IMR-90 (cell line): ENCODE results near the gene AKT2. TPM values are rescaled to one million over a fixed set of nuclear protein-coding genes. Genes with fewer than 3 reads are reported as not detected.

ENCODE experiments used
- ATAC-seq: fragments of 200-7000 bp; cut with Tn5 transposase; 2 replicates; pipeline ENCODE4 v1.9.1; 2020; ENCODE audit warnings: low read depth, mild to moderate bottlenecking, moderate library complexity
- BruUV-seq: library from RNA; stranded (reverse); fragments of 400-500 nt; replicated peaks from 2 replicates; lab custom pipeline; 2021; lab: Mats Ljungman, UMichigan
- CTCF ChIA-PET: fragments of 300-600 bp; formaldehyde crosslinking; extraction: SDS; loops from one replicate; lab custom pipeline; 2021; ENCODE audit warnings: antibody characterized with exemption; lab: Yijun Ruan, JAX
- POLR2A ChIA-PET: fragments of 300-600 bp; sonication (Branson Sonifier 250); formaldehyde crosslinking; loops from one replicate; lab custom pipeline; 2022; ENCODE audit warnings: antibody characterized with exemption; ENCODE audit not compliant: unreplicated experiment; lab: Charles Lee
- DNase-seq: peaks from one replicate; pipeline ENCODE4 v3.0.0; 2013
- H2AFZ ChIP-seq: replicated peaks from 2 replicates; pipeline ENCODE3; 2013; ENCODE audit warnings: low read length, mild to moderate bottlenecking; ENCODE audit not compliant: poor library complexity
- H2AK5ac ChIP-seq: 2 replicates; pipeline ENCODE4 v1.6.1; 2013; ENCODE audit warnings: low read depth, low read length, inconsistent platforms
- H2AK9ac ChIP-seq: replicated peaks from 2 replicates; pipeline ENCODE3; 2013; ENCODE audit warnings: mild to moderate bottlenecking, low read depth, low read length, moderate library complexity; ENCODE audit not compliant: poor library complexity
- H2BK120ac ChIP-seq: 2 replicates; pipeline ENCODE4 v1.6.1; 2013; ENCODE audit warnings: low read depth, low read length, inconsistent platforms
- H2BK15ac ChIP-seq: 3 replicates; pipeline ENCODE4 v1.6.1; 2013; ENCODE audit warnings: low read depth, low read length, inconsistent platforms
- H2BK20ac ChIP-seq: 2 replicates; pipeline ENCODE4 v1.6.1; 2013; ENCODE audit warnings: low read depth, mild to moderate bottlenecking, inconsistent platforms, low read length, moderate library complexity
- H2BK5ac ChIP-seq: 2 replicates; pipeline ENCODE4 v1.6.1; 2013; ENCODE audit warnings: mild to moderate bottlenecking, low read depth, low read length, inconsistent platforms; ENCODE audit not compliant: poor library complexity, severe bottlenecking
- H3K14ac ChIP-seq: replicated peaks from 2 replicates; pipeline ENCODE4 v1.6.1; 2013; ENCODE audit warnings: low read depth, low read length, inconsistent platforms
- H3K18ac ChIP-seq: 2 replicates; pipeline ENCODE4 v1.6.1; 2013; ENCODE audit warnings: low read depth, low read length, control low read depth
- H3K23ac ChIP-seq: 2 replicates; pipeline ENCODE4 v1.6.1; 2013; ENCODE audit warnings: low read depth, low read length, inconsistent platforms
- H3K27ac ChIP-seq: 2 replicates; pipeline ENCODE4 v1.5.1; 2013; ENCODE audit warnings: mild to moderate bottlenecking, control low read depth, low read length; ENCODE audit not compliant: insufficient read depth
- H3K27me3 ChIP-seq: 2 replicates; pipeline ENCODE4 v1.6.1; 2013; ENCODE audit warnings: low read length; ENCODE audit not compliant: control insufficient read depth, insufficient read depth
- H3K36me3 ChIP-seq: 2 replicates; pipeline ENCODE4 v1.6.1; 2013; ENCODE audit warnings: low read length, mixed read lengths; ENCODE audit not compliant: control insufficient read depth, insufficient read depth
- H3K4ac ChIP-seq: 2 replicates; pipeline ENCODE4 v1.6.1; 2013; ENCODE audit warnings: low read depth, low read length, inconsistent platforms
- H3K4me1 ChIP-seq: 2 replicates; pipeline ENCODE4 v1.6.1; 2013; ENCODE audit warnings: low read length, mixed read lengths; ENCODE audit not compliant: control insufficient read depth, insufficient read depth
- H3K4me2 ChIP-seq: 2 replicates; pipeline ENCODE4 v1.6.1; 2013; ENCODE audit warnings: low read depth, mild to moderate bottlenecking, control low read depth, low read length, moderate library complexity
- H3K4me3 ChIP-seq: 2 replicates; pipeline ENCODE4 v1.5.1; 2013; ENCODE audit warnings: low read depth, mild to moderate bottlenecking, control low read depth, low read length, moderate library complexity; ENCODE audit not compliant: insufficient read depth
- H3K56ac ChIP-seq: 2 replicates; pipeline ENCODE4 v1.6.1; 2013; ENCODE audit warnings: low read length, inconsistent platforms; ENCODE audit not compliant: insufficient read depth; ENCODE audit errors: extremely low read depth
- H3K79me1 ChIP-seq, 2 experiments: 2 replicates each; pipeline ENCODE4 v1.6.1; 2013; ENCODE audit warnings: low read length in 2 of 2, inconsistent platforms in 1 of 2, low read depth in 1 of 2
- H3K9ac ChIP-seq: 2 replicates; pipeline ENCODE4 v1.6.1; 2013; ENCODE audit warnings: low read depth, low read length, control low read depth
- H3K9me1 ChIP-seq: 2 replicates; pipeline ENCODE4 v1.6.1; 2013; ENCODE audit warnings: low read length, inconsistent platforms; ENCODE audit not compliant: insufficient read depth
- H3K9me3 ChIP-seq: 2 replicates; pipeline ENCODE4 v1.6.1; 2013; ENCODE audit warnings: low read length; ENCODE audit not compliant: control insufficient read depth, insufficient read depth
- H4K20me1 ChIP-seq: 2 replicates; pipeline ENCODE4 v1.6.1; 2013; ENCODE audit warnings: low read length, inconsistent platforms; ENCODE audit not compliant: insufficient read depth
- H4K5ac ChIP-seq: 2 replicates; pipeline ENCODE4 v1.6.1; 2013; ENCODE audit warnings: mild to moderate bottlenecking, low read depth, low read length, control low read depth
- H4K8ac ChIP-seq, 2 experiments: 2 replicates each; pipeline ENCODE4 v1.6.1; 2013; ENCODE audit warnings: low read depth in 2 of 2, low read length in 2 of 2, control low read depth in 1 of 2, inconsistent platforms in 1 of 2
- H4K91ac ChIP-seq: 2 replicates; pipeline ENCODE4 v1.6.1; 2013; ENCODE audit warnings: low read depth, low read length, inconsistent platforms; ENCODE audit not compliant: insufficient read depth
- BHLHE40 ChIP-seq: fragments of 150-350 bp; IDR thresholded peaks from 2 replicates; pipeline ENCODE4 v1.6.1; 2016; ENCODE audit warnings: mild to moderate bottlenecking, low read depth, low read length
- CEBPB ChIP-seq: IDR thresholded peaks from 2 replicates; pipeline ENCODE4 v1.6.1; 2012; ENCODE audit warnings: low read depth, low read length, improper control_type of control experiment
- CHD1 ChIP-seq: IDR thresholded peaks from 2 replicates; pipeline ENCODE4 v1.6.1; 2012; ENCODE audit warnings: low read depth, low read length, improper control_type of control experiment
- FOS ChIP-seq: fragments of 150-350 bp; IDR thresholded peaks from 2 replicates; pipeline ENCODE4 v1.6.1; 2016; ENCODE audit warnings: low read depth, low read length
- MAFK ChIP-seq: IDR thresholded peaks from 2 replicates; pipeline ENCODE4 v1.6.1; 2012; ENCODE audit warnings: low read depth, low read length, improper control_type of control experiment
- MAZ ChIP-seq: IDR thresholded peaks from 2 replicates; pipeline ENCODE4 v1.6.1; 2012; ENCODE audit warnings: low read depth, mild to moderate bottlenecking, low read length, improper control_type of control experiment, moderate library complexity, borderline replicate concordance
- MXI1 ChIP-seq: IDR thresholded peaks from 2 replicates; pipeline ENCODE4 v1.6.1; 2012; ENCODE audit warnings: low read depth, mild to moderate bottlenecking, low read length, moderate library complexity, borderline replicate concordance
- NFE2L2 ChIP-seq: fragments of 150-350 bp; IDR thresholded peaks from 2 replicates; pipeline ENCODE4 v1.6.1; 2016; ENCODE audit warnings: low read depth, mild to moderate bottlenecking, low read length
- POLR2A ChIP-seq: IDR thresholded peaks from 2 replicates; pipeline ENCODE4 v1.6.1; 2012; ENCODE audit warnings: mild to moderate bottlenecking, low read depth, low read length
- RAD21 ChIP-seq: IDR thresholded peaks from 2 replicates; pipeline ENCODE4 v1.6.1; 2012; ENCODE audit warnings: low read length, improper control_type of control experiment
- RCOR1 ChIP-seq: IDR thresholded peaks from 2 replicates; pipeline ENCODE4 v1.6.1; 2012; ENCODE audit warnings: mild to moderate bottlenecking, low read length, improper control_type of control experiment; ENCODE audit not compliant: insufficient replicate concordance
- RFX5 ChIP-seq: IDR thresholded peaks from 2 replicates; pipeline ENCODE4 v1.8.0; 2012; ENCODE audit warnings: low read depth, mild to moderate bottlenecking, low read length, moderate library complexity
- SMC3 ChIP-seq: fragments of 150-350 bp; IDR thresholded peaks from 2 replicates; pipeline ENCODE4 v1.6.1; 2016; ENCODE audit warnings: low read depth, mild to moderate bottlenecking, antibody characterized with exemption, low read length, moderate library complexity
- WGBS, 2 experiments: methylation state at CpG; one replicate each; pipeline versions ENCODE4 v1.1.5 to v1.1.7; 2013; ENCODE audit warnings: missing lambda C conversion rate in 2 of 2; ENCODE audit not compliant: insufficient read length in 1 of 2; ENCODE audit errors: extremely low coverage in 2 of 2; 5-methylcytosine and 5-hydroxymethylcytosine counted together
- dilution Hi-C: fragments of 300-500 bp; cut with HindIII; formaldehyde crosslinking; loops from one replicate; pipeline ENCODE4 v1.14.3; 2018; ENCODE audit warnings: low sequenced_read_pairs; ENCODE audit not compliant: unreplicated experiment
- in situ Hi-C: fragments of 300-500 bp; cut with MboI; formaldehyde crosslinking; loops from 3 replicates; pipeline ENCODE4 v1.14.3; 2019; ENCODE audit warnings: low sequenced_read_pairs, inconsistent platforms, mixed read lengths
- intact Hi-C: fragments of 100-400 bp; cut with micrococcal nuclease; formaldehyde crosslinking; loops from 2 replicates; pipeline ENCODE4 v1.10.0; 2022
- polyA plus RNA-seq, 3 experiments: library from polyadenylated mRNA; depleted of rRNA; stranded (reverse); fragments of >200 nt; gene quantifications; 2 replicates each; pipeline ENCODE4 v1.2.3, GENCODE V29; 2012; ENCODE audit warnings: low replicate concordance in 1 of 3
- total RNA-seq: library from RNA; depleted of rRNA; stranded (reverse); fragments of >200 nt; gene quantifications from 2 replicates; pipeline ENCODE4 v1.2.3, GENCODE V29; 2012
- TF ChIP-seq, protein P1 (sequence below): fragments of 150-350 bp; IDR thresholded peaks from 2 replicates; pipeline ENCODE4 v1.6.1; 2016; ENCODE audit warnings: low read depth, mild to moderate bottlenecking, low read length, moderate library complexity, borderline replicate concordance
- TF ChIP-seq, protein P2 (sequence below): conservative IDR thresholded peaks from 2 replicates; pipeline ENCODE4 v1.5.1; 2012; ENCODE audit warnings: mild to moderate bottlenecking, low read depth, low read length, improper control_type of control experiment
- TF ChIP-seq, protein P3 (sequence below): fragments of 150-350 bp; IDR thresholded peaks from 2 replicates; pipeline ENCODE4 v1.6.1; 2017; ENCODE audit warnings: mild to moderate bottlenecking, antibody characterized with exemption, low read length, low read depth

AKT2 gene
- total and polyA plus RNA-seq, 2 of the 4 experiments (the other 2 are of a cell fraction), result 61.5 to 104 TPM

DNA sequence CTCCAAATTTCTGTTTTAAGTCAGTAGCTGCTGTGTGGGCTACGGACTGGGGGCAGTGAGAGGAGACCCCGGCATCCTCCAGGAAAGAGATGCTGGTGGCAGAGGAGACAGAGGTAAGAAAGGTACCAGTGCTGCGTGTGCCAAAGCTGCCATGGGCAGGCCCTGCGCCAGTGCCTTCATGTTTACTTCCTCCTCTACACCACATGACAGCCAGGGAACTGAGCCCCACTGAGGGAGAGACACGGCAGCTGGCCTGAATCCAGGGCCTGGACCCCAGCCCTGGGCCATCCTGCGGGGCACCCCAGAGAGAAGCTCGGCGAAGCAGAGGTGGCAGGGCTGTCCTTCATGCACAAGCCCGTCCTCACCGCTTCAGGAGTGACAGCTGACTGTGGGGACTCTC is 35.9 kb downstream of the AKT2 start:
- Histone ChIP-seq H4K91ac (no peak overlapping the region), H3K4me1 (no peaks in the 10 kb centered on the region), H4K20me1 (peaks cover 32% of the 10 kb centered on the region), H3K9ac (no peak overlapping the region), H2BK15ac (no peak overlapping the region), H2BK20ac (no peak overlapping the region), H2AK5ac (no peak overlapping the region), H3K27ac (no peak overlapping the region), H3K18ac (no peak overlapping the region), H2BK5ac (no peak overlapping the region), H3K23ac (no peak overlapping the region), H3K4ac (no peak overlapping the region), H2BK120ac (no peak overlapping the region), H4K5ac (no peak overlapping the region), H4K8ac (no peak overlapping the region), H2AFZ (no peak overlapping the region), H3K36me3 (peaks cover 19% of the 10 kb centered on the region), H3K14ac (no peak overlapping the region), H3K4me2 (no peak overlapping the region), H3K9me1 (peaks cover 16% of the 10 kb centered on the region; the same call in 1 of the 2 replicates), H3K4me3 (no peak overlapping the region), H3K9me3 (no peaks in the 10 kb centered on the region), H3K79me1 (peaks cover 38 to 79% of the 10 kb centered on the region in 2 experiments), H3K56ac (no peak overlapping the region), H3K27me3 (no peaks in the 10 kb centered on the region), H2AK9ac (peak overlapping the region; percentile 39)
- dilution Hi-C loops (no loop called here), in situ Hi-C loops (no loop called here), intact Hi-C loops (no loop called here)
- TF ChIP-seq, protein P1, sequence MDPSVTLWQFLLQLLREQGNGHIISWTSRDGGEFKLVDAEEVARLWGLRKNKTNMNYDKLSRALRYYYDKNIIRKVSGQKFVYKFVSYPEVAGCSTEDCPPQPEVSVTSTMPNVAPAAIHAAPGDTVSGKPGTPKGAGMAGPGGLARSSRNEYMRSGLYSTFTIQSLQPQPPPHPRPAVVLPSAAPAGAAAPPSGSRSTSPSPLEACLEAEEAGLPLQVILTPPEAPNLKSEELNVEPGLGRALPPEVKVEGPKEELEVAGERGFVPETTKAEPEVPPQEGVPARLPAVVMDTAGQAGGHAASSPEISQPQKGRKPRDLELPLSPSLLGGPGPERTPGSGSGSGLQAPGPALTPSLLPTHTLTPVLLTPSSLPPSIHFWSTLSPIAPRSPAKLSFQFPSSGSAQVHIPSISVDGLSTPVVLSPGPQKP, result no peak
- TF ChIP-seq RFX5 (no peak), BHLHE40 (no peak), FOS (no peak), CEBPB (no peak), CHD1 (no peak), NFE2L2 (no peak), POLR2A (no peak), MAFK (no peak), MXI1 (no peak), RCOR1 (no peak), SMC3 (no peak), MAZ (no peak), RAD21 (no peak)
- TF ChIP-seq, protein P2, sequence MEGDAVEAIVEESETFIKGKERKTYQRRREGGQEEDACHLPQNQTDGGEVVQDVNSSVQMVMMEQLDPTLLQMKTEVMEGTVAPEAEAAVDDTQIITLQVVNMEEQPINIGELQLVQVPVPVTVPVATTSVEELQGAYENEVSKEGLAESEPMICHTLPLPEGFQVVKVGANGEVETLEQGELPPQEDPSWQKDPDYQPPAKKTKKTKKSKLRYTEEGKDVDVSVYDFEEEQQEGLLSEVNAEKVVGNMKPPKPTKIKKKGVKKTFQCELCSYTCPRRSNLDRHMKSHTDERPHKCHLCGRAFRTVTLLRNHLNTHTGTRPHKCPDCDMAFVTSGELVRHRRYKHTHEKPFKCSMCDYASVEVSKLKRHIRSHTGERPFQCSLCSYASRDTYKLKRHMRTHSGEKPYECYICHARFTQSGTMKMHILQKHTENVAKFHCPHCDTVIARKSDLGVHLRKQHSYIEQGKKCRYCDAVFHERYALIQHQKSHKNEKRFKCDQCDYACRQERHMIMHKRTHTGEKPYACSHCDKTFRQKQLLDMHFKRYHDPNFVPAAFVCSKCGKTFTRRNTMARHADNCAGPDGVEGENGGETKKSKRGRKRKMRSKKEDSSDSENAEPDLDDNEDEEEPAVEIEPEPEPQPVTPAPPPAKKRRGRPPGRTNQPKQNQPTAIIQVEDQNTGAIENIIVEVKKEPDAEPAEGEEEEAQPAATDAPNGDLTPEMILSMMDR, result no peak
- TF ChIP-seq, protein P3, sequence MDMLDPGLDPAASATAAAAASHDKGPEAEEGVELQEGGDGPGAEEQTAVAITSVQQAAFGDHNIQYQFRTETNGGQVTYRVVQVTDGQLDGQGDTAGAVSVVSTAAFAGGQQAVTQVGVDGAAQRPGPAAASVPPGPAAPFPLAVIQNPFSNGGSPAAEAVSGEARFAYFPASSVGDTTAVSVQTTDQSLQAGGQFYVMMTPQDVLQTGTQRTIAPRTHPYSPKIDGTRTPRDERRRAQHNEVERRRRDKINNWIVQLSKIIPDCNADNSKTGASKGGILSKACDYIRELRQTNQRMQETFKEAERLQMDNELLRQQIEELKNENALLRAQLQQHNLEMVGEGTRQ, result no peak
- no peak for DNase-seq
- POLR2A ChIA-PET, result no interaction called here
- no TSS peak for BruUV-seq
- 86% methylated on average over 1 of the region's 10 CpGs; no CpG with 5 or more reads in 1 of the 2 experiments for WGBS, 2 experiments
- CTCF ChIA-PET, result no interaction called here
- ATAC-seq, result no peak
